HUES48 (cell line): ENCODE measurements around the gene P2RY14.

ENCODE experiments used
- H3K27ac ChIP-seq: one replicate; pipeline ENCODE4 v1.7.0; 2013; ENCODE audit warnings: low read depth, low read length, inconsistent platforms
- H3K27me3 ChIP-seq: 2 replicates; pipeline ENCODE4 v1.6.1; 2013; ENCODE audit warnings: mild to moderate bottlenecking, low read length; ENCODE audit not compliant: control insufficient read depth, insufficient read depth
- H3K36me3 ChIP-seq: 2 replicates; pipeline ENCODE4 v1.6.1; 2013; ENCODE audit warnings: low read length; ENCODE audit not compliant: control insufficient read depth, insufficient read depth
- H3K4me1 ChIP-seq: 2 replicates; pipeline ENCODE4 v1.6.1; 2013; ENCODE audit warnings: mild to moderate bottlenecking, low read length; ENCODE audit not compliant: control insufficient read depth, insufficient read depth
- H3K4me3 ChIP-seq: 2 replicates; pipeline ENCODE4 v1.5.1; 2013; ENCODE audit warnings: mild to moderate bottlenecking, low read depth, low read length
- H3K9ac ChIP-seq: 2 replicates; pipeline ENCODE4 v1.6.1; 2013; ENCODE audit warnings: mild to moderate bottlenecking, low read depth, low read length, moderate library complexity
- H3K9me3 ChIP-seq: 2 replicates; pipeline ENCODE4 v1.6.1; 2013; ENCODE audit warnings: low read length; ENCODE audit not compliant: control insufficient read depth, insufficient read depth

The P2RY14 gene

DNA sequence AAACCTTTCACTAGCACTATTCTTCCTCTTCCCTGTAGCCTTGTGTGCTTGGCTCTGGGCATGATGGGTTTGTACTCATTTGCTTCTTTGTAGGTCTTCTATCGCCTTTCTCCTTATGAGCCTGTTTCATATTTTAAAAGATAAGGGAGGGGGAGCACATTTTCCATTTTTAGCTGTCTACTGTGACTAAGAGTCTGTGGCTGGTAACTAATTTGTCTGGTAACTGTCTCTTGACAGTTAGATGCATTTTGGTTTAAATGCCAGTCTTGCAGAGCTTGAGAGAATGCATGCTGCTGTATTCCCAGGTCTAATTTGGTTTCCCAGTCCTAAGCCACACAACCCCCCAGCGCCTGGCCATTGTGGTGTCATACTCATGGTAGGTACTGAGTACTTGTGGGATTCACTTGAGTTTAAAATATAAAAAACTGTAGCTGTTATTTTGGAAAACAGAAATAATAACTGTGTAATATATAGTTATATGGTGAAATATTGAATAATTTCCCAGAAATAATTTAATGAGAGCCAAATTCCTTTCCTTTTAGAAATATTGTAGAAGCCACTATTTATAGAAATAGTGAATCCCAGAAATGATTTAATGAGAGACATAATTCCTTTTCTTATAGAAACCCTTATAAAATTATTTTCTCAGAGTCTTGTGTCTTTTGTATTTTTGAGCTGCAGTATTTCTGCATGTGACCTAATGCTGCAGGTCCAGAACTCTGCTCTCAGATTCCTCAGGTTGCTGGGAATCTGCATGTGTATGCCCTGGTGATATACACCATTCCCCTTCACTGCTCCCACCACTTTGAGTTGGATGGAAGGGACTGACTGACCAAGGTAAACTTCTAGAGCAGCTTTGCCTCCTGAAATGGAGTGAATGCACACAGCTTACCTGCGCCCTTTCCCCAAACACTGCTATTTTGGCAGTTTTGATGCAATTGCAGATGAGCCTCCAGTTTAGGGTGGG, 61.4 kb downstream of the P2RY14 start:
- H3K9ac ChIP-seq, result no peak overlapping the region

DNA sequence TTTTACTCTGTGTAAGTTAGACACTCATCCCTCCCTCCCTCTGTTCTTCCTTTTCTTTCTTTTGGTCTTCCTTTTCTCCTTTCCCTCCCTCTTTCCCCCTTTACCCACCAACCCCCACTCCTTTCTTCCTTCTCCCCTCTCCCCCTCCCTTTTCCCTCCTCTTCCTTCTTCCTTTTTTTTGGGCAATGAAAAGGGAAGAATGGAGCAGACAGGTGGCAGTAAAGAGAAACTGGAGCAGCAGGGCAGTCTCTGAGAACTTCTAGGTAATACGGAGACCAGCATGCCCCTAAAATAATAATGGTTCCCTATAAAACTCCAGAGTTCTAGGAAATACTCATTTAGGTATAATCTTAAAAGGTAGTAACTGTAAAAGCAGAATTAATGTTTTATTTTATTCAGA, 63.9 kb downstream of the P2RY14 start:
- Histone ChIP-seq H3K9me3 (no peaks in the 10 kb centered on the region), H3K4me3 (no peak overlapping the region), H3K27ac (no peak overlapping the region), H3K27me3 (no peaks in the 10 kb centered on the region), H3K4me1 (peaks cover 15% of the 10 kb centered on the region), H3K9ac (no peak overlapping the region), H3K36me3 (no peaks in the 10 kb centered on the region; the same call in 1 of the 2 replicates)

More for the DNA sequence above, 61.4 kb downstream of the P2RY14 start:
- no peaks in the 10 kb centered on the region; the same call in 1 of the 2 replicates for H3K36me3 ChIP-seq
- peaks cover 9% of the 10 kb centered on the region for H3K4me1 ChIP-seq
- no peak overlapping the region for H3K4me3 ChIP-seq
- no peak overlapping the region for H3K27ac ChIP-seq
- H3K9me3 ChIP-seq, result no peaks in the 10 kb centered on the region
- H3K27me3 ChIP-seq, result no peaks in the 10 kb centered on the region

DNA sequence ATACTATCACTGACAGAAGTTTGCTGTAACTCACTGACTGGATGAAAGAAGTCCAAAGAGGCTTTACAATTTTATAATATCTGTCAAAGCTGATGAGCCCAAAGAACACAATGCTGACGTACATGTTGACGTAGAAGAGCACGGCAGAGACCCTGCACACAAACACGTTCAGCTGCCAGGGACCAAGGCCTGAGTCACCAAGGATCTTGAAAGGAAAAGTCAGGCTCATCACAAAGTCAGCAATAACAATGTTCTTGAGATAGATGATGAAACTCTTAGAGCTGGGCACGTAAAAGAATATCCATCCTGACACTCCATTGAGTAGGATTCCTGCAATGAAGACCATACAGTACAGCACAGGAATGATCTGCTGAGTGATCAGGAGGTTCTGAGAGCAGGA, 64.5 kb downstream of the P2RY14 start:
- peaks cover 15% of the 10 kb centered on the region for H3K4me1 ChIP-seq
- H3K9ac ChIP-seq, result no peak overlapping the region
- no peaks in the 10 kb centered on the region; the same call in 1 of the 2 replicates for H3K36me3 ChIP-seq
- no peak overlapping the region for H3K4me3 ChIP-seq
- no peak overlapping the region for H3K27ac ChIP-seq
- no peaks in the 10 kb centered on the region for H3K9me3 ChIP-seq
- no peaks in the 10 kb centered on the region for H3K27me3 ChIP-seq

DNA sequence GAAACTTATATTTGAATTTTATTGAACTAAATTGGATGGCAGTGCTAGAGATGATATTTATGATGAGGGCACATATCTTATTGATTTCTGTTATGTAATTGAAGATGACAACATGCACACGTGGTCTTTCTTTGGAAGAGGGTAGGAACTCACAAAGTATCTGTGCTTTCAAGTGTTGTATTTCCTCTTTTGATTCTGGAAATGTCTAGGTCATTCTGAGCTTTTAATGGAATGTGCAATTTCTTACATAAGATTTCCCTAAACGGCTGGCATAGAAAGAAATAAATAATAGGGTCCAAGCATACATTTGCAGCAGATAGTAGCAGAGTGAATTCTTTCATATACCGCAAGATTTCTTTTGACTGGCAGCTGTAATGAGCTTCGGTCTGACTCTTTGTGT, 65.2 kb downstream of the P2RY14 start:
- no peaks in the 10 kb centered on the region for H3K27me3 ChIP-seq
- H3K9ac ChIP-seq, result no peak overlapping the region
- no peak overlapping the region for H3K4me3 ChIP-seq
- no peaks in the 10 kb centered on the region for H3K9me3 ChIP-seq
- no peak overlapping the region for H3K27ac ChIP-seq
- H3K4me1 ChIP-seq, result peaks cover 15% of the 10 kb centered on the region
- H3K36me3 ChIP-seq, result no peaks in the 10 kb centered on the region; the same call in 1 of the 2 replicates

DNA sequence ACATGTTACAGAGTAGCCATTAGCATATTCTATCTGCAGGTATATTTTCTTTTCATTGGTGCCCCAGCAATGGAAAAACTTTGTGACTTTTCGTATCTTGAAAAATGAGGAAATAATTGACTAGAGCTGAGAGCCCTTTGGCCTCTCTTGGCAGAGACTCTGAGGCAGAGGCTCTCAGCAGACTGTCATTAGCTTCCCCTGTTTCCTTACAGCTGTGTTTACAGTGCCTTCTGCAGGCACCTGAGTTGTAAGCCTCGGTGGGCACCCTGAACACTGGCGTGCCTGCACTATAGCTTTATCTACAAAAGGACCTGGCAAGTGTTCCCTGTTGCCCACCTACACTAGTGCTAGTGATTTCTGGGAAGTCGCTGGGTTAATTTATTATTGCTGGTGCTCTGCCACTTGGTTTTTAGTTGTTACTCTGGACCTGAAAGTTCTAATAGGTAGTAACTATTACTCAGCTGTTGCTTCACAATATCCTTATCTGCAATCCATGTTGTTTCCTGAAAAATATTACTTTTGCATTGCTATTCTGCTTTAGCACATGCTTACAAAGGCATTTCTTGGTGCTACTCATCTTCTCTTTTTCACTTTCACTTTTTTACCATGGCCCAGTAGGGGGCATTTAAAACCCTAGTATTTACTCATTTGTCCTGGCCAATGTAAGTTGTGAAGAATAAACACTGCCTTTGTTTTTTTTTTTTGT, 67.5 kb downstream of the P2RY14 start:
- H3K4me1 ChIP-seq, result peaks cover 10% of the 10 kb centered on the region
- no peaks in the 10 kb centered on the region for H3K9me3 ChIP-seq
- no peak overlapping the region for H3K27ac ChIP-seq
- H3K27me3 ChIP-seq, result no peaks in the 10 kb centered on the region
- no peaks in the 10 kb centered on the region; the same call in 1 of the 2 replicates for H3K36me3 ChIP-seq
- no peak overlapping the region for H3K9ac ChIP-seq
- H3K4me3 ChIP-seq, result no peak overlapping the region

DNA sequence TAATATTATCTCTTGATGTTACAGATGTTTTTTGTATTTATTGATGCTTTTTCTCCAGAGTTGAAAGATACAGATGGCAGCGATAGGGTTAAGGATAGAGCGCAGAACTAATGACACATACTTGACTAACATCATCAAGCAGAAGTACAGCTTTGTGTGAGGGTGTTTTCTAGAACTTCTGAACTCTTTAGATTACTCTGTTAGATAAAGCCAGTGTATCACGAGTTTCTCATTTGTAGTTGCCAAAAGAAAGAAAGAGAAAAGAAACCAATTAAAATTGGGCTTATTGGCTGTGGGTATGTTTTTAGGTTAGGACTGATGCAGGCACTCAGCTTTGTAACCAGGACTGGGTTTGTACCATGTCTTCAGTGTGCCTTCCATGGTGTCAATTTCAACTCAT, 68.7 kb downstream of the P2RY14 start:
- Histone ChIP-seq H3K36me3 (no peaks in the 10 kb centered on the region; the same call in 1 of the 2 replicates), H3K9me3 (no peaks in the 10 kb centered on the region), H3K4me3 (no peak overlapping the region), H3K27ac (no peak overlapping the region), H3K9ac (no peak overlapping the region), H3K27me3 (no peaks in the 10 kb centered on the region), H3K4me1 (peaks cover 10% of the 10 kb centered on the region)

DNA sequence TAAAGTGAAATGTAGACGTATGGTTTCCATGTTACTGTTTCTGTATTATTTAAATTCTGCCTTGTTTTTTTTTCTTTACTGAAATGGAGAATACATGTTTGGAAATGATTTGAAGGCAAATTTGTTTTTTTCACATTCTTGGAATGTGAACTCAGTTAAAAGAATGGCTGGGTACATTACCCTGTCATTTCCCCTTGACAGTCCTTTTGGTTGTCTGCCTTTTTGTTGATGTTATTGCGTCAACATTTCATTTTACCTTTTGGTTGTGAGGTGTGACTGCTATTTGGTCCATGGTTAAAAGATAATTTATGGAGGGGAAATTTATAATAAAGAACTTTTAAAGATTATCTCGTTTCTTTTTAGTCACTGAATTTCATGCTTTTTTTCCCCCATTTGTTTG, 72.1 kb downstream of the P2RY14 start:
- peaks cover 5% of the 10 kb centered on the region for H3K4me1 ChIP-seq
- H3K27me3 ChIP-seq, result no peaks in the 10 kb centered on the region
- H3K27ac ChIP-seq, result no peak overlapping the region
- no peaks in the 10 kb centered on the region; the same call in 1 of the 2 replicates for H3K36me3 ChIP-seq
- H3K4me3 ChIP-seq, result no peak overlapping the region
- no peaks in the 10 kb centered on the region for H3K9me3 ChIP-seq
- no peak overlapping the region for H3K9ac ChIP-seq

DNA sequence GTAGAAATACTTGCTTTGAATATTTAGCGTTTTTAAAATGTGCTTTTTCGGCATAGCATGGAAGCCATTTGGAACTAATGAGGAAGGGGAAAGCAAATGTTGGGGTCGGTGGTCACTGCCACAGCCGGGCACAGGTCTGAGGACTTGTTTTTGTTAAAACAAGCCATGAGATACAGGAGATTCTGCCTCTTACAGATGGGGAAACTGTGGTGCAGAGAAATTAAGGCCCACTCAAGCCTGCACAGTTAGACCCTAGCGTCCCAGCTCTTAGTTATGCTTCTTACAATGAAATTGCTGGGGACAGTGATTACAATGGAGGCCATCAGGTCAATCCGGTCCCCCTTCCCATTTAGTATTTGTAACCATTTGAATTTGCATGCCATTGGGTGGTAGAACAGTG, 72.9 kb downstream of the P2RY14 start:
- Histone ChIP-seq H3K27me3 (no peaks in the 10 kb centered on the region), H3K27ac (no peak overlapping the region), H3K36me3 (no peaks in the 10 kb centered on the region; the same call in 1 of the 2 replicates), H3K4me1 (no peaks in the 10 kb centered on the region), H3K9me3 (no peaks in the 10 kb centered on the region), H3K4me3 (no peak overlapping the region), H3K9ac (no peak overlapping the region)

DNA sequence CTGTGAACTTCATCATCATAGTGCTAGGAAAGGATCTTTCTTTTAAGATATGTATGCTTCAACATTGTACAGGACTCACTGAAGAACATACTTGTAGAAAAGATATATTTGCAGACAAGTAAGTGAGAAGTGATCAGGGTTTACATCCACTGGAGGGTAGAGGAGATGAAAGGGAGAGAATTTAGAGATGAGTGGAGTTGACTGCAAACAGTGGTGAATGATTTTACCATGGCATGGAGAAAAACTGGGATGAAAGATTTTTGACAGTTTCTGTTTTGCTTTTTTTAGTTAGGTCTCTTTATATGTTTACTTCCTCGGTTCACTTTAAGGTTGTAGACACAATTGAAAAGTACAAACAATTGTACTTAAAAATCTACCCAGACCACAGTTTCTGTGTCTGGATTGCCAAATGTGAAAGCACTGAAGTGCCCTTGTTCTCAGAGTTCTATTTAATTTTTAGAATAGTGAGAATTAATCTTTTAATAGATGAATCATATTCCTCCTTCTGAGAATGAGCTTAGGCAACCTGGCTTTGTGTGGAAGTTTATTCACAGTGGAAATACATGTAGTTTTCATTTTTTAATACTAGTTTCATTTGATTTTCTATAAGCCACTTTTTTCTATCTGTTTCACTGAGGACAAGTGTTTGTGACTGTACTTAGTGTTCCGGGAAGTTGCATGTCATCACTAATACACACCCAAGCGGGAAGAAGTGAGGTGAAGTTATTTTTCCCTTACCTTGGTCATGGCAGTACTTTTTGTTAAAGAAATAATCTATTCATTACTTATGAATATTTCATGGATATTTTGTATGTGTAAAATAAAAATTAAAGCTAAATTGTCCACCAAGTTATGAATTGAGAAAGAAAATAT, 73.6 kb downstream of the P2RY14 start:
- Histone ChIP-seq H3K9me3 (no peaks in the 10 kb centered on the region), H3K36me3 (no peaks in the 10 kb centered on the region; the same call in 1 of the 2 replicates), H3K9ac (no peak overlapping the region), H3K27ac (no peak overlapping the region), H3K4me1 (no peaks in the 10 kb centered on the region), H3K27me3 (no peaks in the 10 kb centered on the region), H3K4me3 (no peak overlapping the region)

DNA sequence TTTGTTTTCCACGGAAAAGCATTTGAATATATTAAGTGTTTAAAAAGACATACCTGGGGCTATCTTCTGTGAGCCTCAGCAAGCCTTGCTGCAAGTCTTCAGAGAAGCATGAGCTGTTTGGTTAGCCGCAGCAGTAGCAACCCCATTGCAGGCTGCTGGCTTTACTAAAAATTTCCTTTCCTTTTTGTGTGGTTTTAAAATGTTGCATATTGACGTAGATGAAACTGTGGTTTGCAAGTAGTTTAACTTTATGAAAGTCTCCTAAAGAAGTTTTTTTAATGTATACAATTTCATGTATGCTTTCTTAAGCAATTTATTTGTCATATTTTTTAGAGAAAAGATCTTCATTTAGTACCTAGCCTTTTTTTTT, 75.3 kb downstream of the P2RY14 start, which contains the start of gene GPR171:
Gene GPR171 (minus strand): TSS at position 166 of the 370 bp plus-strand sequence. CDS start 3,830 bp downstream, outside the sequence.
- no peak within 1 kb of the TSS for H3K9ac ChIP-seq

More for the DNA sequence above, 75.3 kb downstream of the P2RY14 start, which contains the start of gene GPR171:
- Histone ChIP-seq H3K4me1 (no peaks in the 10 kb centered on the region), H3K9me3 (no peaks in the 10 kb centered on the region), H3K27me3 (no peaks in the 10 kb centered on the region), H3K36me3 (no peaks in the 10 kb centered on the region; the same call in 1 of the 2 replicates), H3K27ac (no peak within 1 kb of the TSS), H3K4me3 (no peak within 1 kb of the TSS)
